ENCODE measurements around the gene ANXA11.
A peak's percentile ranks its signal among the peaks of the same experiment; 100 is the strongest.
"Not testable (repeated sequence)": the region's sequence is repeated elsewhere in the genome, so short reads cannot be mapped to it uniquely, and the experiment has no call there.

ANXA11 gene

GRCh38 chr10:80164596-80164995 lies 40.7 kb downstream of the ANXA11 start:
- no peak for DNase-seq

- peak; percentile 76 for DNase-seq
Observed at GRCh38 chr10:80163741-80164341, 41.5 kb downstream of the ANXA11 start.

GRCh38 chr10:80161321-80162083 lies 43.8 kb downstream of the ANXA11 start:
- no peak for DNase-seq

- no peak for DNase-seq
Observed at GRCh38 chr10:80160361-80161320, 44.7 kb downstream of the ANXA11 start.

- no peak for DNase-seq
Observed at GRCh38 chr10:80159166-80159873, 46.0 kb downstream of the ANXA11 start.

GRCh38 chr10:80158598-80159127 lies 46.7 kb downstream of the ANXA11 start:
- peak; percentile 94 for DNase-seq

- DNase-seq: no peak
Observed at GRCh38 chr10:80158126-80158525, 47.2 kb downstream of the ANXA11 start.

- no peak for DNase-seq
Observed at GRCh38 chr10:80157561-80157960, 47.8 kb downstream of the ANXA11 start.

- no peak for DNase-seq
Observed at GRCh38 chr10:80156216-80156615, 49.1 kb downstream of the ANXA11 start.

GRCh38 chr10:80155696-80156215 lies 49.6 kb downstream of the ANXA11 start:
- no peak for DNase-seq

- DNase-seq: no peak
Observed at GRCh38 chr10:80154978-80155695, 50.2 kb downstream of the ANXA11 start.

GRCh38 chr10:80154626-80154977 lies 50.7 kb downstream of the ANXA11 start:
- no peak for DNase-seq

GRCh38 chr10:80153460-80153859 lies 51.9 kb downstream of the ANXA11 start:
- DNase-seq: no peak

GRCh38 chr10:80152820-80153219 lies 52.5 kb downstream of the ANXA11 start:
- DNase-seq: no peak

GRCh38 chr10:80150172-80150571 lies 55.2 kb downstream of the ANXA11 start:
- no peak for DNase-seq

GRCh38 chr10:80149123-80149522 lies 56.2 kb downstream of the ANXA11 start:
- DNase-seq: no peak

- DNase-seq: no peak
Observed at GRCh38 chr10:80148166-80148805, 57.1 kb downstream of the ANXA11 start.

GRCh38 chr10:80146918-80147317 lies 58.4 kb downstream of the ANXA11 start:
- no peak for DNase-seq

- not testable (repeated sequence) for DNase-seq
Observed at GRCh38 chr10:80145406-80146308, 59.7 kb downstream of the ANXA11 start.

- no peak for DNase-seq
Observed at GRCh38 chr10:80144696-80145131, 60.6 kb downstream of the ANXA11 start.

Measured in NCI-H226 (cell line).